Keratinocyte (primary cell): ENCODE data around the gene MIX23. TPM values are rescaled to one million over a fixed set of nuclear protein-coding genes. Genes with fewer than 3 reads are reported as not detected.

Experiments used
- DNase-seq: peaks from one replicate; pipeline ENCODE4 v3.0.0-alpha.2; 2011; ENCODE audit warnings: low read depth, missing footprints, low spot score
- FAIRE-seq: peaks from 2 replicates; lab custom pipeline; 2011; peaks lifted over from hg19 to GRCh38; lab: Jason Lieb, UNC
- H2AFZ ChIP-seq: 2 replicates; pipeline ENCODE4 v1.6.0; 2012; ENCODE audit warnings: low read length, control low read depth, inconsistent platforms; ENCODE audit not compliant: control insufficient read depth
- H3K27ac ChIP-seq: 2 replicates; pipeline ENCODE4 v1.5.1; 2011; ENCODE audit warnings: low read length; ENCODE audit not compliant: control insufficient read depth, insufficient read depth
- H3K27me3 ChIP-seq: 3 replicates; pipeline ENCODE4 v1.6.0; 2011; ENCODE audit warnings: low read length; ENCODE audit not compliant: control insufficient read depth, insufficient read depth; ENCODE audit errors: extremely low read depth
- H3K36me3 ChIP-seq, 2 experiments: 2 replicates in 1 of 2; 3 replicates in 1 of 2; pipeline ENCODE4 v1.5.1; 2011; ENCODE audit warnings: low read length in 2 of 2, mild to moderate bottlenecking in 1 of 2; ENCODE audit not compliant: control insufficient read depth in 2 of 2, insufficient read depth in 2 of 2; ENCODE audit errors: extremely low read depth in 1 of 2
- H3K4me1 ChIP-seq: 3 replicates; pipeline ENCODE4 v1.5.1; 2011; ENCODE audit warnings: low read length; ENCODE audit not compliant: control insufficient read depth, insufficient read depth; ENCODE audit errors: extremely low read depth
- H3K4me2 ChIP-seq: 3 replicates; pipeline ENCODE4 v1.6.0; 2011; ENCODE audit warnings: low read depth, low read length; ENCODE audit not compliant: control insufficient read depth, insufficient read depth; ENCODE audit errors: extremely low read depth
- H3K4me3 ChIP-seq, 3 experiments: fragments of 200-600 bp in 1 of 3; sonication (generic) in 1 of 3; 2 replicates in 2 of 3; 3 replicates in 1 of 3; pipeline ENCODE4 v1.5.1; 2011 to 2016; ENCODE audit warnings: low read length in 3 of 3, mild to moderate bottlenecking in 3 of 3, control low read depth in 2 of 3, inconsistent platforms in 1 of 3, low read depth in 1 of 3, mixed read lengths in 1 of 3, mixed run types in 1 of 3, moderate library complexity in 1 of 3; ENCODE audit not compliant: control insufficient read depth in 2 of 3, insufficient read depth in 2 of 3; ENCODE audit errors: extremely low read depth in 1 of 3
- H3K79me2 ChIP-seq: 2 replicates; pipeline ENCODE4 v1.6.0; 2012; ENCODE audit warnings: low read length; ENCODE audit not compliant: control insufficient read depth, insufficient read depth
- H3K9ac ChIP-seq: 3 replicates; pipeline ENCODE4 v1.6.0; 2011; ENCODE audit warnings: low read length; ENCODE audit not compliant: control insufficient read depth, insufficient read depth; ENCODE audit errors: extremely low read depth
- H3K9me1 ChIP-seq: 3 replicates; pipeline ENCODE4 v1.6.0; 2011; ENCODE audit warnings: low read length; ENCODE audit not compliant: control insufficient read depth, insufficient read depth; ENCODE audit errors: extremely low read depth
- H3K9me3 ChIP-seq: 2 replicates; pipeline ENCODE4 v1.5.1; 2012; ENCODE audit warnings: low read depth, low read length; ENCODE audit not compliant: control insufficient read depth
- H4K20me1 ChIP-seq: 3 replicates; pipeline ENCODE4 v1.6.0; 2011; ENCODE audit warnings: low read length; ENCODE audit not compliant: control insufficient read depth, insufficient read depth; ENCODE audit errors: extremely low read depth
- CTCF ChIP-seq, 3 experiments: IDR thresholded peaks in 1 of 3; conservative IDR thresholded peaks in 1 of 3; optimal IDR thresholded peaks in 1 of 3; 2 replicates in 2 of 3; 3 replicates in 1 of 3; pipeline versions ENCODE3 to v1.5.1; 2011; ENCODE audit warnings: low read length in 3 of 3, mild to moderate bottlenecking in 3 of 3, moderate library complexity in 2 of 3, control low read depth in 1 of 3, inconsistent platforms in 1 of 3; ENCODE audit not compliant: insufficient read depth in 2 of 3; ENCODE audit errors: extremely low read depth in 1 of 3
- EZH2 ChIP-seq: IDR thresholded peaks from one replicate; pipeline ENCODE4 v1.6.1; 2012; ENCODE audit warnings: inconsistent platforms, mild to moderate bottlenecking, low read length, moderate library complexity
- dilution Hi-C: fragments of 300-500 bp; cut with MboI; formaldehyde crosslinking; loops from one replicate; pipeline ENCODE4 v1.7.0; 2020; ENCODE audit warnings: low sequenced_read_pairs; ENCODE audit not compliant: extremely low pct_ligation_motif_present
- polyA plus RNA-seq, 5 experiments: library from polyadenylated mRNA; depleted of rRNA in 3 of 5; stranded (reverse) in 3 of 5; stranded (forward) in 1 of 5; unstranded in 1 of 5; fragments of >200 nt; gene quantifications; 1 replicate in 1 of 5; 2 replicates in 3 of 5; 3 replicates in 1 of 5; pipeline versions ENCODE4 v1.2.1 to v1.2.3, GENCODE V29; 2011 to 2012; ENCODE audit warnings: missing spikeins in 2 of 5, low read depth in 1 of 5, low replicate concordance in 1 of 5
- small RNA-seq, 3 experiments: library from RNA; depleted of rRNA; stranded (forward); fragments of <200 nt; gene quantifications; one replicate each; pipeline ENCODE3, GENCODE V24; 2012; ENCODE audit warnings: low read depth in 3 of 3, low replicate concordance in 1 of 3; ENCODE audit not compliant: insufficient read length in 3 of 3

MIX23 gene
- polyA plus RNA-seq, 1 donor (not counting 4 experiments of a cell fraction or from before 2014, with no cell fraction given) = 36.5 TPM

GRCh38 chr3:122312826-122313225, 70.2 kb downstream of the MIX23 start:
- H3K4me1 ChIP-seq = peaks cover 29% of the 10 kb centered on the region
- no peaks in the 10 kb centered on the region for H4K20me1 ChIP-seq
- H3K9me1 ChIP-seq = no peaks in the 10 kb centered on the region
- no peaks in the 10 kb centered on the region for H3K9me3 ChIP-seq
- H3K79me2 ChIP-seq = no peaks in the 10 kb centered on the region
- dilution Hi-C loops = no loop called here
- FAIRE-seq = no peak
- no peaks in the 10 kb centered on the region for H3K36me3 ChIP-seq
- H3K4me3 ChIP-seq = no peak overlapping the region
- no peaks in the 10 kb centered on the region for H3K27me3 ChIP-seq
- H3K4me2 ChIP-seq = no peak overlapping the region
- no peak overlapping the region for H3K27ac ChIP-seq
- TF ChIP-seq EZH2 (no peak), CTCF (optimal IDR thresholded peaks at IDR 0.05 in 1 of 3, IDR thresholded peaks at IDR 0.05 in 1 of 3, conservative IDR thresholded peaks at IDR 0.05 in 1 of 3; ENCODE audit: extremely low read depth in 1 of 3, insufficient read depth in 2 of 3, low read length in 3 of 3) (no peak)
- no peak for DNase-seq
- H2AFZ ChIP-seq = peak overlapping the region; percentile 7
- H3K9ac ChIP-seq = no peak overlapping the region

- H3K27ac ChIP-seq = no peak overlapping the region
- H2AFZ ChIP-seq = peak overlapping the region; percentile 62
- peaks cover 29% of the 10 kb centered on the region for H3K4me1 ChIP-seq
- DNase-seq (no peak), FAIRE-seq (peak; percentile 78)
- dilution Hi-C loops = no loop called here
- peak overlapping the region; percentile 58 for H3K4me2 ChIP-seq
- TF ChIP-seq EZH2 (no peak), CTCF (optimal IDR thresholded peaks at IDR 0.05 in 1 of 3, IDR thresholded peaks at IDR 0.05 in 1 of 3, conservative IDR thresholded peaks at IDR 0.05 in 1 of 3; ENCODE audit: extremely low read depth in 1 of 3, insufficient read depth in 2 of 3, low read length in 3 of 3) (no peak)
- peak overlapping the region in 1 of 3 experiments; percentile 16 for H3K4me3 ChIP-seq
- H3K9me3 ChIP-seq = no peaks in the 10 kb centered on the region
- no peaks in the 10 kb centered on the region for H3K9me1 ChIP-seq
- no peaks in the 10 kb centered on the region for H3K27me3 ChIP-seq
- no peaks in the 10 kb centered on the region for H4K20me1 ChIP-seq
- no peaks in the 10 kb centered on the region for H3K79me2 ChIP-seq
- H3K36me3 ChIP-seq = no peaks in the 10 kb centered on the region
- H3K9ac ChIP-seq = no peak overlapping the region
Observed at GRCh38 chr3:122310361-122310760, 72.7 kb downstream of the MIX23 start.

Small RNA genes within 50 kb of the gene (small RNA-seq; reads per million reads assigned to genes)
- 0 reads per million in 3 experiments for gene AC083798.1

Other genes starting within 250 kb of the MIX23 start
- gene CASR, start 199.6 kb downstream of the MIX23 start, polyA plus RNA-seq = 0.01 TPM in 1 of 3 replicates, not detected in the others
- gene CSTA, start 58.0 kb downstream of the MIX23 start, polyA plus RNA-seq = 649 to 1,138 TPM (median 1,068 TPM) in 3 replicates
- gene FAM162A, start 951 bp upstream of the MIX23 start, polyA plus RNA-seq = 56.7 to 124 TPM (median 118 TPM) in 3 replicates
- 2.0 to 4.0 TPM (median 3.0 TPM) in 3 replicates for gene WDR5B, start 32.8 kb upstream of the MIX23 start, polyA plus RNA-seq
- 59.4 to 66.7 TPM (median 61.4 TPM) in 3 replicates for gene KPNA1, start 131.7 kb upstream of the MIX23 start, polyA plus RNA-seq
- 62.4 to 70.1 TPM (median 66.1 TPM) in 3 replicates for gene PARP9, start 181.1 kb upstream of the MIX23 start, polyA plus RNA-seq
- 7.2 to 19.6 TPM (median 13.6 TPM) in 3 replicates for gene DTX3L, start 181.1 kb upstream of the MIX23 start, polyA plus RNA-seq
- 0.25 to 0.33 TPM (median 0.33 TPM) in 3 replicates for gene PARP15, start 194.4 kb upstream of the MIX23 start, polyA plus RNA-seq